K562 (cell line): Measurements from ENCODE around the gene TEX35. TPM values are rescaled to one million over a fixed set of nuclear protein-coding genes. Genes with fewer than 3 reads are reported as not detected.

Source experiments
- ARID2 ChIP-seq: fragments of 450-650 bp; IDR thresholded peaks from 2 replicates; pipeline ENCODE4 v1.6.1; 2017; ENCODE audit warnings: antibody characterized with exemption, mild to moderate bottlenecking
- CEBPB ChIP-seq: fragments of 450-650 bp; IDR thresholded peaks from 2 replicates; pipeline ENCODE4 v1.6.1; 2016; ENCODE audit warnings: missing genetic modification characterization, missing compliant biosample characterization
- CTCFL ChIP-seq: IDR thresholded peaks from 2 replicates; pipeline ENCODE4 v1.6.1; 2011; ENCODE audit warnings: borderline replicate concordance, low read depth, mild to moderate bottlenecking, moderate library complexity, low read length; ENCODE audit not compliant: insufficient read depth, poor library complexity, severe bottlenecking
- HDAC1 ChIP-seq, 2 experiments: fragments of 450-650 bp; IDR thresholded peaks; 2 replicates each; pipeline ENCODE4 v1.6.1; 2016 to 2017; ENCODE audit warnings: inconsistent platforms in 1 of 2, mild to moderate bottlenecking in 1 of 2, moderate library complexity in 1 of 2
- JUN ChIP-seq, 2 experiments: sonication (generic) in 1 of 2; formaldehyde crosslinking in 1 of 2; IDR thresholded peaks; 2 replicates each; pipeline versions ENCODE4 v1.6.1 to v1.8.0; 2012 to 2022; ENCODE audit warnings: borderline replicate concordance in 2 of 2, mild to moderate bottlenecking in 2 of 2, improper control_type of control experiment in 1 of 2, low read depth in 1 of 2, low read length in 1 of 2, missing genetic modification reagents in 1 of 2
- KLF10 ChIP-seq: fragments of 250-450 bp; sonication (Bioruptor Pico); IDR thresholded peaks from 2 replicates; pipeline ENCODE4 v1.6.1; 2021; ENCODE audit warnings: matching md5 sums
- MAX ChIP-seq: sonication (generic); formaldehyde crosslinking; IDR thresholded peaks from 2 replicates; pipeline ENCODE4 v1.9.0; 2022; ENCODE audit warnings: mild to moderate bottlenecking, missing genetic modification reagents
- MAZ ChIP-seq, 2 experiments: fragments of 450-650 bp in 1 of 2; sonication (generic) in 1 of 2; formaldehyde crosslinking; IDR thresholded peaks in 1 of 2; conservative IDR thresholded peaks in 1 of 2; 2 replicates each; pipeline versions ENCODE4 v1.4.0 to v1.5.0; 2020; ENCODE audit warnings: mild to moderate bottlenecking in 1 of 2, missing genetic modification reagents in 1 of 2
- NCOR1 ChIP-seq: fragments of 450-650 bp; IDR thresholded peaks from 2 replicates; pipeline ENCODE4 v1.6.1; 2016; ENCODE audit warnings: mild to moderate bottlenecking, moderate library complexity
- RCOR1 ChIP-seq, 2 experiments: IDR thresholded peaks; 2 replicates each; pipeline ENCODE4 v1.6.1; 2012; ENCODE audit warnings: low read depth in 2 of 2, low read length in 2 of 2, borderline replicate concordance in 1 of 2, improper control_type of control experiment in 1 of 2
- SIN3A ChIP-seq, 2 experiments: fragments of 150-350 bp in 1 of 2; IDR thresholded peaks; 2 replicates each; pipeline ENCODE4 v1.6.1; 2011 to 2016; ENCODE audit warnings: borderline replicate concordance in 2 of 2, low read depth in 2 of 2, low read length in 2 of 2, mild to moderate bottlenecking in 2 of 2, moderate library complexity in 2 of 2; ENCODE audit not compliant: control insufficient read depth in 1 of 2
- TBL1XR1 ChIP-seq, 2 experiments: IDR thresholded peaks; 2 replicates each; pipeline ENCODE4 v1.6.1; 2012; ENCODE audit warnings: improper control_type of control experiment in 2 of 2, low read length in 2 of 2, mild to moderate bottlenecking in 1 of 2
- TEAD1 ChIP-seq, 2 experiments: fragments of 450-650 bp in 1 of 2; sonication (generic) in 1 of 2; formaldehyde crosslinking; IDR thresholded peaks; 2 replicates each; pipeline versions ENCODE4 v1.4.0 to v1.8.0; 2020 to 2022; ENCODE audit warnings: mild to moderate bottlenecking in 2 of 2, missing genetic modification reagents in 1 of 2
- YY1 ChIP-seq, 3 experiments: IDR thresholded peaks; 2 replicates each; pipeline ENCODE4 v1.6.1; 2011; ENCODE audit warnings: low read length in 2 of 3, mild to moderate bottlenecking in 2 of 3, moderate library complexity in 2 of 3, borderline replicate concordance in 1 of 3, control low read depth in 1 of 3, low read depth in 1 of 3; ENCODE audit not compliant: insufficient read depth in 3 of 3, insufficient replicate concordance in 2 of 3, control insufficient read depth in 1 of 3, insufficient read length in 1 of 3; ENCODE audit errors: extremely low read depth in 1 of 3
- ZC3H11A ChIP-seq: IDR thresholded peaks from 2 replicates; pipeline ENCODE4 v1.6.1; 2012; ENCODE audit warnings: low read depth, low read length, improper control_type of control experiment
- ZNF274 ChIP-seq: IDR thresholded peaks from 2 replicates; pipeline ENCODE4 v1.6.1; 2011; ENCODE audit warnings: low read depth, mild to moderate bottlenecking, low read length, moderate library complexity, borderline replicate concordance
- ZNF280A ChIP-seq: fragments of 450-650 bp; IDR thresholded peaks from 2 replicates; pipeline ENCODE4 v1.6.1; 2018; ENCODE audit warnings: mild to moderate bottlenecking, low read depth; ENCODE audit not compliant: partially characterized antibody
- polyA plus RNA-seq, 8 experiments: library from polyadenylated mRNA; depleted of rRNA in 4 of 8; stranded (reverse) in 5 of 8; unstranded in 3 of 8; fragments of >200 nt; fragmentation: Nextera tagmentation in 2 of 8; fragmentation: Illumina TruSeq in 1 of 8; extraction: Ambion mirVana in 2 of 8; extraction: Trizol in 1 of 8; gene quantifications; 2 replicates each; pipeline versions ENCODE4 v1.2.1 to v1.2.3, GENCODE V29; 2011 to 2014; ENCODE audit warnings: inconsistent platforms in 1 of 8, missing spikeins in 1 of 8
- total RNA-seq, 7 experiments: library from RNA; depleted of rRNA in 6 of 7; stranded (reverse); fragments of >200 nt in 6 of 7; fragmentation: Illumina TruSeq in 2 of 7; extraction: Trizol in 2 of 7; gene quantifications; 2 replicates each; pipeline versions ENCODE4 v1.2.1 to v1.2.3, GENCODE V29; 2011 to 2021; ENCODE audit warnings: low replicate concordance in 1 of 7
- TF ChIP-seq, protein P1 (sequence below), 3 experiments: IDR thresholded peaks in 2 of 3; conservative IDR thresholded peaks in 1 of 3; 2 replicates each; pipeline ENCODE4 v1.5.1; 2011 to 2012; ENCODE audit warnings: low read length in 3 of 3, mild to moderate bottlenecking in 3 of 3, control low read depth in 2 of 3, improper control_type of control experiment in 1 of 3, inconsistent platforms in 1 of 3, low read depth in 1 of 3, mixed read lengths in 1 of 3, moderate library complexity in 1 of 3; ENCODE audit not compliant: insufficient read depth in 2 of 3

The TEX35 gene
- total and polyA plus RNA-seq, 9 of the 15 experiments (the other 6 are each of a cell fraction or from before 2014, with no cell fraction given) = not detected

DNA sequence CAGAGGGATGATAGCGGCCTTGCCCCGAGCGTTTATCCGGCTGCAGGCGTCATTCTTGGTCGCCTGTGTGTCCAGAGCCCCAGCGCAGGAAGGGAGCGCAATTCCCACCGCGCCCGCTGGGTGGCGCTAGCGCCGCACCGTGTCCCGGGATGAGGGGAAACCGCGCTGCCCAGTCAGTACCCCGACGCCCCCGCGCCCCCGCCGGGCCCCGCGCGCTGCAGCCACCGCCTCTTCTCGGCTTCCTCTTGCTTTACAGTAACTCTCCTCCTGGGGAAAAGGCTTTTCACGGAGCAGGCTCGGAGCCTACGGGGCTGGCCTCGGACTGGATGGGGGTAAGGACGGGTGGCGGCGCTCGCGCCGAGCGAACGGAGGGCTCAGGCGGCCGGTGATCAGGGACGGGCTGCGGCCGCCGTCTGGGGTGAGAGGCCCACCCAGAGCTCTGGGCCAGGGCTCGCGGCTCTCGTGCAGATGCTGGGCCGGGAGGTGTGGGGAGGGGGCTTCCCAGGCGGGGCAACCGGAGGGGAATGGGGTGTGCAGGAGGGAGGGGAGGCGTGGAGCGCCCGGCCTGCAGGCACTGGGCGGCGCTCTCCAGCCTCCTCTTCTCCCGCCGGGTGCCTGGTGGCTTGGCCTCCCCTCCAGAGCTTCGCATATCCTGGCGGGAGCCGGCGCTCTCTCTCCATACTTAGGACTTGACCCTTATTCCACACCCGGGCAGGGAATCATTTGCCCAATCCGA is 29.8 kb downstream of the TEX35 start (continued):
- TF ChIP-seq CTCFL (peak; percentile 78), MAZ (CRISPR knock-in tag; conservative IDR thresholded peaks at IDR 0.05 in 1 of 2, IDR thresholded peaks at IDR 0.05 in 1 of 2) (peak; percentile 50 to 61), SIN3A (IDR thresholded peaks at IDR 0.05; ENCODE audit: borderline replicate concordance in 2 of 2, control insufficient read depth in 1 of 2, low read depth in 2 of 2, low read length in 2 of 2) (no peak), TBL1XR1 (IDR thresholded peaks at IDR 0.05; ENCODE audit: low read length in 2 of 2) (0 out of 4 replicates have a peak, but pooled peaks of 1 of the 2 experiments have one; percentile 45), TEAD1 (CRISPR knock-in tag; IDR thresholded peaks at IDR 0.05) (peak in 1 of 2 experiments; percentile 44; a peak in 1 of 4 replicates), CEBPB (tag) (no peak), YY1 (IDR thresholded peaks at IDR 0.05; ENCODE audit: borderline replicate concordance in 1 of 3, control insufficient read depth in 1 of 3, extremely low read depth in 1 of 3, insufficient read depth in 3 of 3, insufficient read length in 1 of 3, insufficient replicate concordance in 2 of 3, low read depth in 1 of 3, low read length in 2 of 3) (peak in 1 of 3 experiments; percentile 34), RCOR1 (IDR thresholded peaks at IDR 0.05; ENCODE audit: borderline replicate concordance in 1 of 2, low read depth in 2 of 2, low read length in 2 of 2) (peak in 1 of 2 experiments; percentile 59; a peak in 1 of 4 replicates), NCOR1 (no peak), MAX (CRISPR knock-in tag) (0 out of 2 replicates have a peak, but pooled peaks have one; percentile 16), HDAC1 (IDR thresholded peaks at IDR 0.05) (no peak), ZC3H11A (no peak), JUN (IDR thresholded peaks at IDR 0.05; ENCODE audit: borderline replicate concordance, low read depth, low read length) (0 out of 2 replicates have a peak, but pooled peaks have one; percentile 7), JUN (CRISPR knock-in tag; IDR thresholded peaks at IDR 0.05; ENCODE audit: borderline replicate concordance) (no peak), ZNF280A (no peak), ZNF274 (no peak), KLF10 (CRISPR knock-in tag) (no peak), ARID2 (0 out of 2 replicates have a peak, but pooled peaks have one; percentile 18)
- TF ChIP-seq, protein P1, sequence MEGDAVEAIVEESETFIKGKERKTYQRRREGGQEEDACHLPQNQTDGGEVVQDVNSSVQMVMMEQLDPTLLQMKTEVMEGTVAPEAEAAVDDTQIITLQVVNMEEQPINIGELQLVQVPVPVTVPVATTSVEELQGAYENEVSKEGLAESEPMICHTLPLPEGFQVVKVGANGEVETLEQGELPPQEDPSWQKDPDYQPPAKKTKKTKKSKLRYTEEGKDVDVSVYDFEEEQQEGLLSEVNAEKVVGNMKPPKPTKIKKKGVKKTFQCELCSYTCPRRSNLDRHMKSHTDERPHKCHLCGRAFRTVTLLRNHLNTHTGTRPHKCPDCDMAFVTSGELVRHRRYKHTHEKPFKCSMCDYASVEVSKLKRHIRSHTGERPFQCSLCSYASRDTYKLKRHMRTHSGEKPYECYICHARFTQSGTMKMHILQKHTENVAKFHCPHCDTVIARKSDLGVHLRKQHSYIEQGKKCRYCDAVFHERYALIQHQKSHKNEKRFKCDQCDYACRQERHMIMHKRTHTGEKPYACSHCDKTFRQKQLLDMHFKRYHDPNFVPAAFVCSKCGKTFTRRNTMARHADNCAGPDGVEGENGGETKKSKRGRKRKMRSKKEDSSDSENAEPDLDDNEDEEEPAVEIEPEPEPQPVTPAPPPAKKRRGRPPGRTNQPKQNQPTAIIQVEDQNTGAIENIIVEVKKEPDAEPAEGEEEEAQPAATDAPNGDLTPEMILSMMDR (IDR thresholded peaks at IDR 0.05 in 2 of 3, conservative IDR thresholded peaks at IDR 0.05 in 1 of 3; ENCODE audit: insufficient read depth in 2 of 3, low read depth in 1 of 3, low read length in 3 of 3) = peak; percentile 91 to 94 (median 93)
